Psoas muscle (tissue), 8 donors: Measurements from ENCODE around the gene VEPH1. TPM values are rescaled to one million over a fixed set of nuclear protein-coding genes. Genes with fewer than 3 reads are reported as not detected.

Experiments
- ATAC-seq, 4 donors: fragments of 200-7000 bp; cut with Tn5 transposase; one replicate each; pipeline ENCODE4 v1.9.1; 2020; ENCODE audit warnings: moderate library complexity in 3 of 4, mild to moderate bottlenecking in 2 of 4
- DNase-seq, 2 donors: peaks; one replicate each; pipeline ENCODE4 v3.0.0-alpha.2; 2020
- H3K27ac ChIP-seq: fragments of 200-600 bp; one replicate; pipeline ENCODE4 v1.8.0; 2022
- H3K27me3 ChIP-seq, 3 donors: fragments of 200-600 bp in 1 of 3; one replicate each; pipeline versions ENCODE4 v1.6.1 to v1.8.0; 2013 to 2022; ENCODE audit warnings: low read length in 2 of 3, mild to moderate bottlenecking in 2 of 3, moderate library complexity in 1 of 3; ENCODE audit not compliant: insufficient read depth in 3 of 3
- H3K36me3 ChIP-seq, 2 donors: fragments of 200-600 bp in 1 of 2; one replicate each; pipeline versions ENCODE4 v1.6.1 to v1.8.0; 2013 to 2022; ENCODE audit warnings: low read depth in 1 of 2, mild to moderate bottlenecking in 1 of 2, moderate library complexity in 1 of 2; ENCODE audit not compliant: insufficient read depth in 1 of 2
- H3K4me1 ChIP-seq: fragments of 200-600 bp; one replicate; pipeline ENCODE4 v1.8.0; 2022
- H3K4me3 ChIP-seq: fragments of 200-600 bp; one replicate; pipeline ENCODE4 v1.8.0; 2022; ENCODE audit warnings: mild to moderate bottlenecking
- H3K9me3 ChIP-seq: fragments of 200-600 bp; one replicate; pipeline ENCODE4 v1.8.0; 2022
- WGBS, 3 donors: extraction: QIAGEN DNeasy Blood & Tissue Kit; methylation state at CpG; one replicate each; pipeline versions ENCODE4 v1.1.6 to v1.1.7; 2013; 5-methylcytosine and 5-hydroxymethylcytosine counted together
- intact Hi-C, 2 donors: fragments of 100-400 bp; cut with DNase I; formaldehyde crosslinking; loops; one replicate each; pipeline versions ENCODE4 v1.11.0 to v1.14.2; 2022
- polyA plus RNA-seq, 3 donors: library from polyadenylated mRNA; stranded (reverse); fragments of 200-250 nt; gene quantifications; one replicate each; pipeline ENCODE4 v1.2.3, GENCODE V29; 2013
- total RNA-seq, 4 donors: library from RNA; stranded (reverse); fragmentation: NEBNext Ultra II Directional in 2 of 4; extraction: Animal tissue kit (Norgen Biotek cat#: 25700) in 2 of 4; gene quantifications; one replicate each; pipeline versions ENCODE4 v1.2.1 to v1.2.4, GENCODE V29; 2021 to 2023
- TF ChIP-seq, protein P1 (sequence below): fragments of 200-600 bp; IDR thresholded peaks from one replicate; pipeline ENCODE4 v1.8.0; 2022; ENCODE audit warnings: antibody characterized with exemption
- donor health status: healthy with polysubstance abuse.
- donor health status: DM: no; HTN: no; CAD: no; lungs with moderate emphysema.
- donor health status: Bipolar disorder and iron deficiency.
- donor health status: healthy.
- donor health status: DM: yes; HTN: yes; CAD: no.
- donor health status: DM: no; HTN: no; CAD: no.
- donor health status: DM: no; HTN: no; CAD: no.
- donor health status: DM: yes; HTN: yes; CAD: no.

The VEPH1 gene
- total and polyA plus RNA-seq, 7 donors: 0.14 to 0.34 (median 0.25) TPM; not detected in 2

DNA sequence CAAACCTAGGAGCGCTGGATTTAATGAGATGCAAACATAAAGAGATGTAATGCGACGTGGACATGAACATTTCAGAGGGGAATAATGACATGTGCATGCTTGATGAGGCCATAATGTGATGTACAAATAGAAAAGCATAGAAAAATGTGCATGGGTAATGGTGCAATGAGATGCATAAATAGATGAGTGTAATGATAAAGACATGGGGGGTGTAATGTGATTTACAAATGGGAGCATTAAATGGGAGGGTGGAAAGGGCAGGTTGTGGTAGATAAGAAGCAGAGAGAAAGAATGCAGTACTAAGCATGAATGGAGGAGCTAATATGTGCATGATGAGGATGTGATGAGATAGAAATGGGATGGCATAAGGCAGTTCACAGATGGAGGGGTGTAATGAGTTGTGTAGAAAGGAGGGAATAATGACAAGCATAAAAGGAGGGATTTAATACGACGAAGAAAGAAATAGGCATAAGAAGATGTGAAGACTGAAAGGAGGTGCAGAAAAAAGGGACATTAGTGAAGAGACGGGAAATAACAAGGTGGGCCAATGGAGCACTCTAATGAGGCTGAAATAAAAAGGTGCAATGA lies 205.8 kb downstream of the VEPH1 start:
- H3K27ac ChIP-seq: no peak overlapping the region
- H3K9me3 ChIP-seq: no peaks in the 10 kb centered on the region
- H3K36me3 ChIP-seq: no peaks in the 10 kb centered on the region
- intact Hi-C loops: no loop called here
- ATAC-seq: no peak
- DNase-seq: no peak
- H3K4me3 ChIP-seq: no peak overlapping the region
- H3K27me3 ChIP-seq: no peaks in the 10 kb centered on the region
- 81 to 92% (median 92%) methylated on average over 6 of the region's 6 CpGs for WGBS, 3 donors
- TF ChIP-seq, protein P1, sequence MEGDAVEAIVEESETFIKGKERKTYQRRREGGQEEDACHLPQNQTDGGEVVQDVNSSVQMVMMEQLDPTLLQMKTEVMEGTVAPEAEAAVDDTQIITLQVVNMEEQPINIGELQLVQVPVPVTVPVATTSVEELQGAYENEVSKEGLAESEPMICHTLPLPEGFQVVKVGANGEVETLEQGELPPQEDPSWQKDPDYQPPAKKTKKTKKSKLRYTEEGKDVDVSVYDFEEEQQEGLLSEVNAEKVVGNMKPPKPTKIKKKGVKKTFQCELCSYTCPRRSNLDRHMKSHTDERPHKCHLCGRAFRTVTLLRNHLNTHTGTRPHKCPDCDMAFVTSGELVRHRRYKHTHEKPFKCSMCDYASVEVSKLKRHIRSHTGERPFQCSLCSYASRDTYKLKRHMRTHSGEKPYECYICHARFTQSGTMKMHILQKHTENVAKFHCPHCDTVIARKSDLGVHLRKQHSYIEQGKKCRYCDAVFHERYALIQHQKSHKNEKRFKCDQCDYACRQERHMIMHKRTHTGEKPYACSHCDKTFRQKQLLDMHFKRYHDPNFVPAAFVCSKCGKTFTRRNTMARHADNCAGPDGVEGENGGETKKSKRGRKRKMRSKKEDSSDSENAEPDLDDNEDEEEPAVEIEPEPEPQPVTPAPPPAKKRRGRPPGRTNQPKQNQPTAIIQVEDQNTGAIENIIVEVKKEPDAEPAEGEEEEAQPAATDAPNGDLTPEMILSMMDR: no peak
- H3K4me1 ChIP-seq: no peaks in the 10 kb centered on the region

DNA sequence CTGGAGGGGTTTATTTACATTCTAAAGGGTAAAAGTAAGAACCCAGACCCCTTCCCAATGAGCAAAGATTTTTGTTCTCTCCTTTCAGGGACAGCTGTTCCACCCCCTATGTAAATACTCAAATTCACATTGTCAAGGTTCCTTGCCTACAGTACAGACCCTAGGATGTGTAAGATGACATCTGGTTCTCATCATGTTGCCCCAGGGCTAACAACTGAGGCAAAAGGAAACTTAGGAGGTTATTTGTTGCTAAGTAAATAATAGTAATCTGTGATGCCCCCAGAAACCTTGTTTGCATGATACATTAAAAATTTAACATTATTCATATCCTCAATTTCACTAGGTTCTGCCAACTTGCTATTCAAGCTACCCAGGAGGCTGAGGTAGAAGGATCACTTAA lies 208.3 kb downstream of the VEPH1 start:
- DNase-seq (no peak), ATAC-seq (no peak)
- intact Hi-C loops: no loop called here
- Histone ChIP-seq H3K27ac (no peak overlapping the region), H3K4me3 (no peak overlapping the region), H3K36me3 (no peaks in the 10 kb centered on the region), H3K27me3 (no peaks in the 10 kb centered on the region), H3K4me1 (no peaks in the 10 kb centered on the region), H3K9me3 (no peaks in the 10 kb centered on the region)
- TF ChIP-seq, protein P1: no peak

DNA sequence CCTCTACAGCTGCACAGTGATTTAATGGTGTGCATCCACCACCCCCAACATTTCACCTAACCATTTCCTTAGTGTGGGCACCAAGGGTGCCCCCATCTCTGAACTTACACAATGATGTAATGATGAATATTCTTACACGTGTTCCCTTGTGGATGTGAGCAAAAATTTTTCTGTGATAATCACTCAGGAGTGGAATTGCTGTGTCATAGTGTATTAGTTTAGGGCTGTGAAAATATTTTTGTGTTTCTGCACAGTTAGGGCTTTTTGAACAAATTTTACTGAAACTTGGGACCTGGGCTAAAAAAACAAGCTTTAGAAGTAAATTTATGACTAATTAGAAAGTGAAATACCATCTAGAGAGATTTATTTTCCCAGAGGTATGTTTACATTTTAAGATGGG lies 208.7 kb downstream of the VEPH1 start:
- ATAC-seq: no peak
- TF ChIP-seq, protein P1: no peak
- DNase-seq: no peak

DNA sequence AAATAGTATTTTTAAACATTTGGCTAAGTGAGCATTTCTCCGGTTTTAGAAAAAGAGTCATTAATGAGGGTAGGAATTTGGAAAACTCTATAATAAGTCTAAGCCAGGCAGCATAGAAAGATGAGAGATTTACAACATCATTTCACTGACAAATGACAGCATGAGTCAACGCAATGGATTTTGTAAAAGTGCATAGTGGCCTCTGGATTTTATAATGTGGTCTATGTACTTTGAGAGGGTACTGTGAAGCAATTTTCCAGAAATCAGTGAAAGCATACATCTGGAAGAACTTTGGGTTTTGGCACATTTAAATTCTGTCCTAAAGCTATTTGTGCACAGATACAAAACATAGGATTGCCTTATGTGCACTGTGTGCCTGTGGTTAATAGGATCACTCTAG lies 212.4 kb downstream of the VEPH1 start:
- no peak overlapping the region for H3K4me3 ChIP-seq
- intact Hi-C loops: no loop called here
- TF ChIP-seq, protein P1: no peak
- H3K36me3 ChIP-seq: no peaks in the 10 kb centered on the region
- H3K27me3 ChIP-seq: no peaks in the 10 kb centered on the region
- no peaks in the 10 kb centered on the region for H3K9me3 ChIP-seq
- no peak for ATAC-seq
- DNase-seq: no peak
- H3K4me1 ChIP-seq: no peaks in the 10 kb centered on the region
- WGBS, 3 donors: 32 to 49% (median 48%) methylated on average over 2 of the region's 2 CpGs
- H3K27ac ChIP-seq: no peak overlapping the region

More for the DNA sequence above, 208.7 kb downstream of the VEPH1 start:
- no peaks in the 10 kb centered on the region for H3K4me1 ChIP-seq
- no peaks in the 10 kb centered on the region for H3K36me3 ChIP-seq
- H3K4me3 ChIP-seq: no peak overlapping the region
- no peaks in the 10 kb centered on the region for H3K27me3 ChIP-seq
- WGBS, 3 donors: 17 to 32% (median 28%) methylated on average over 1 of the region's 1 CpG
- intact Hi-C loops: no loop called here
- H3K9me3 ChIP-seq: no peaks in the 10 kb centered on the region
- no peak overlapping the region for H3K27ac ChIP-seq

DNA sequence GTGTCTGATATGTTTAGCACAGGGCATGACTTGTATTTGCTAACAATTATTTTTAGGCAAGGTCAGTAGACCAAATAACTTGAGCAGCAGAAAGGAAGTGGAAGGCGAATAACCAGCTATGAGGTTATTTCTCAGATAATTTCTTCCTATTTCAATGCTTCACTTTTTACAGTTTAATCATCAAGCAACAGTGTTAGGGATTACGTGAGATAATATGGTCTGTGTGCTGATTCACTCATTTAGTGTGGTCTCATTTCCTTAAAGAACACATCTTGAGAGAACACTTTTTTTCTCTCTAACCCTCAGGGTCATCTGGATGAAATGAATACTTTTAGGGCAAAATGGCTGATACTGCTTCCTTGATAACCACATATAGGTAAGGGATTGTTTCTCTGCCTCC lies 217.2 kb downstream of the VEPH1 start:
- no peaks in the 10 kb centered on the region for H3K4me1 ChIP-seq
- WGBS, 3 donors: 87 to 90% (median 87%) methylated on average over 2 of the region's 2 CpGs
- no peak overlapping the region for H3K4me3 ChIP-seq
- intact Hi-C loops: no loop called here
- no peaks in the 10 kb centered on the region for H3K9me3 ChIP-seq
- ATAC-seq (no peak), DNase-seq (no peak)
- H3K27me3 ChIP-seq: no peaks in the 10 kb centered on the region
- H3K36me3 ChIP-seq: no peaks in the 10 kb centered on the region
- TF ChIP-seq, protein P1: no peak
- no peak overlapping the region for H3K27ac ChIP-seq
